SKM-1 treated with dmso at 0.1 percent for 144 hours (cell line): ENCODE results near the gene RAD9A.

Source experiments
- DNase-seq: peaks from one replicate; lab custom pipeline; 2025; ENCODE audit not compliant: unreplicated experiment; lab: John Stamatoyannopoulos, UW

Gene RAD9A

GRCh38 chr11:67373648-67374570 lies 17.9 kb upstream of the RAD9A start:
- peak; percentile 44 for DNase-seq

GRCh38 chr11:67374571-67375281 lies 17.1 kb upstream of the RAD9A start:
- DNase-seq, result no peak

GRCh38 chr11:67375320-67376055 lies 16.3 kb upstream of the RAD9A start:
- no peak for DNase-seq

- DNase-seq, result no peak
Observed at GRCh38 chr11:67376063-67376820, 15.5 kb upstream of the RAD9A start.

- no peak for DNase-seq
Observed at GRCh38 chr11:67376873-67377808, 14.6 kb upstream of the RAD9A start.

GRCh38 chr11:67378544-67378943 lies 13.2 kb upstream of the RAD9A start:
- no peak for DNase-seq

GRCh38 chr11:67379061-67380058 lies 12.4 kb upstream of the RAD9A start:
- no peak for DNase-seq

GRCh38 chr11:67381244-67381972 lies 10.4 kb upstream of the RAD9A start:
- peak; percentile 78 for DNase-seq

GRCh38 chr11:67382276-67383136 lies 9.3 kb upstream of the RAD9A start:
- peak; percentile 62 for DNase-seq

- DNase-seq, result no peak
Observed at GRCh38 chr11:67384851-67385366, 6.9 kb upstream of the RAD9A start.

- DNase-seq, result no peak
Observed at GRCh38 chr11:67387069-67387468, 4.7 kb upstream of the RAD9A start.

- no peak for DNase-seq
Observed at GRCh38 chr11:67387518-67387917, 4.3 kb upstream of the RAD9A start.

GRCh38 chr11:67389477-67389876 lies 2.3 kb upstream of the RAD9A start:
- peak; percentile 24 for DNase-seq

- no peak for DNase-seq
Observed at GRCh38 chr11:67390947-67391303, 861 bp upstream of the RAD9A start.

GRCh38 chr11:67392183-67392715 lies 463 bp downstream of the RAD9A start:
- DNase-seq, result no peak

GRCh38 chr11:67393437-67393836 lies 1.7 kb downstream of the RAD9A start:
- no peak for DNase-seq
